HFF-Myc (cell line): Measurements from ENCODE around the gene CD48.

Experiments used
- DNase-seq: peaks from one replicate; pipeline ENCODE4 v3.0.0-alpha.2; 2011; ENCODE audit warnings: low read depth; ENCODE audit errors: extremely low read depth
- H3K4me3 ChIP-seq: replicated peaks from 2 replicates; pipeline ENCODE4 v1.5.1; 2011; ENCODE audit warnings: low read depth, mild to moderate bottlenecking, control low read depth, low read length
- TF ChIP-seq, protein P1 (sequence below): IDR thresholded peaks from 2 replicates; pipeline ENCODE4 v1.5.1; 2012; ENCODE audit warnings: mild to moderate bottlenecking, low read depth, low read length, control low read depth; ENCODE audit errors: missing control alignments

Gene CD48

GRCh38 chr1:160724465-160725242 lies 13.0 kb upstream of the CD48 start:
- TF ChIP-seq, protein P1, sequence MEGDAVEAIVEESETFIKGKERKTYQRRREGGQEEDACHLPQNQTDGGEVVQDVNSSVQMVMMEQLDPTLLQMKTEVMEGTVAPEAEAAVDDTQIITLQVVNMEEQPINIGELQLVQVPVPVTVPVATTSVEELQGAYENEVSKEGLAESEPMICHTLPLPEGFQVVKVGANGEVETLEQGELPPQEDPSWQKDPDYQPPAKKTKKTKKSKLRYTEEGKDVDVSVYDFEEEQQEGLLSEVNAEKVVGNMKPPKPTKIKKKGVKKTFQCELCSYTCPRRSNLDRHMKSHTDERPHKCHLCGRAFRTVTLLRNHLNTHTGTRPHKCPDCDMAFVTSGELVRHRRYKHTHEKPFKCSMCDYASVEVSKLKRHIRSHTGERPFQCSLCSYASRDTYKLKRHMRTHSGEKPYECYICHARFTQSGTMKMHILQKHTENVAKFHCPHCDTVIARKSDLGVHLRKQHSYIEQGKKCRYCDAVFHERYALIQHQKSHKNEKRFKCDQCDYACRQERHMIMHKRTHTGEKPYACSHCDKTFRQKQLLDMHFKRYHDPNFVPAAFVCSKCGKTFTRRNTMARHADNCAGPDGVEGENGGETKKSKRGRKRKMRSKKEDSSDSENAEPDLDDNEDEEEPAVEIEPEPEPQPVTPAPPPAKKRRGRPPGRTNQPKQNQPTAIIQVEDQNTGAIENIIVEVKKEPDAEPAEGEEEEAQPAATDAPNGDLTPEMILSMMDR, result no peak
- no peak for DNase-seq
- no peak overlapping the region for H3K4me3 ChIP-seq

DNA sequence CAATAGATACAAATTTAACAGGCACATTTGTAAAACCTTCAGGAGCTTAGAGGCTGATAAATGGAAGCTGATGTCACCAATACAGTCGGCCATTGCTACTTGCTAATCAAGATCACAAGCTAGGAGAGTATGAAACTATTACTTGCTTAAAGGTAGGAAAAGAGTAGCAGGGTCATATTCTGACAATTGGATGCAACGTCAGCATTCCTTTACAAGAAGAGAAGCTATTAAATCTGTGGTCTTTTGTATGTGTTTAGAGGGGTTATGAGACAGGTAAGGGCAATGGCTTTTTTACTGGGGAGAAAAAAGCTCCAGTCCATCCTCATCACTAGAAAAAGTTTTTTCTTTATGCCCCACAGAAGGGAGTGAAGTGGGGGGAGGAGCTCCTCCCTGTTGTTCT lies 11.7 kb upstream of the CD48 start:
- no peak overlapping the region for H3K4me3 ChIP-seq
- no peak for DNase-seq
- TF ChIP-seq, protein P1, result no peak

- TF ChIP-seq, protein P1, result no peak
- no peak overlapping the region for H3K4me3 ChIP-seq
- DNase-seq, result no peak
These were observed 11.1 kb upstream of the CD48 start for GRCh38 chr1:160722726-160723125.

GRCh38 chr1:160721473-160721872 lies 9.9 kb upstream of the CD48 start:
- no peak for DNase-seq
- H3K4me3 ChIP-seq, result no peak overlapping the region
- TF ChIP-seq, protein P1, result no peak

DNA sequence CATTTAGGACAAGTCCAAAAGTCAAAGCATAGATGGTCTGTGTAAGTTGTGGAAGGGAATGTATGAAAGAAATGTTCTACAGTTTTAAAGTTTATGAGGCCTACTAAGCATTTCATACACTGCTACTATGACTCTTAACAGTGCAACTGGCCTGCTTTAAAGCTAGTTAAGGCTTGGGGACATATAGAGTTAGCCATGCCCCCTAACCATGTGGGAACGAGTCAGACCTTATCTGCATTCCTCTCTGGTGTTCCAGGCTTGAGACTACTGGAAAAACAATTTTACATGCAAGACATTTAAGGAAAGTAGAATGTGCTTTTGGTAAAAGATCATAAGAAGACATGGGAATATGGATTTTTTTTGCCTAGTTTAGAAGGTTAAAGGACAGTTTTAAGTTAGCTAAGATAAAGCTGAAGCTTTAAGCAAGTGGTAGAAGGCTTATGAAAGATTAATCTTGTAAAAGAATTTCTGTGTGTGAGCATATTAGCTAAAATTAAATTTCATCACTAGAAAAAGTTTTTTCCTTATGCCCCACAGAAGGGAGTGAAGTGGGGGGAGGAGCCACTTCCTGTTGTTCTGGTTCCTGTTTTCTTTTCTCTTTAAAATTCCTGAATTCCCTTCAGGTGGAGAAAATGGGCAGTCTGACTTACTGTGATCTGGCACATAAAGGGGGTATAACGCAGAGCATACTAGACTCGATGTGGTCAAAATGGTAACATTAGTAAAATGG lies 8.9 kb upstream of the CD48 start:
- no peak for DNase-seq
- no peak overlapping the region for H3K4me3 ChIP-seq
- TF ChIP-seq, protein P1, result no peak

GRCh38 chr1:160718210-160718609 lies 6.6 kb upstream of the CD48 start:
- no peak for DNase-seq
- no peak overlapping the region for H3K4me3 ChIP-seq
- TF ChIP-seq, protein P1, result no peak
